Ectodermal cell (in vitro differentiated cells): ENCODE data around the gene SUCLG2.

ENCODE experiments used
- H3K27ac ChIP-seq: 2 replicates; pipeline ENCODE4 v1.7.0; 2013; ENCODE audit warnings: mild to moderate bottlenecking, low read depth, low read length; ENCODE audit not compliant: insufficient read depth, poor library complexity, severe bottlenecking
- H3K27me3 ChIP-seq: 2 replicates; pipeline ENCODE4 v1.7.0; 2013; ENCODE audit warnings: mild to moderate bottlenecking, low read length; ENCODE audit not compliant: insufficient read depth, control insufficient read depth, poor library complexity, severe bottlenecking
- H3K36me3 ChIP-seq: one replicate; pipeline ENCODE4 v1.7.0; 2013; ENCODE audit warnings: low read length; ENCODE audit not compliant: control insufficient read depth, insufficient read depth
- H3K4me1 ChIP-seq: one replicate; pipeline ENCODE4 v1.7.0; 2013; ENCODE audit warnings: low read length; ENCODE audit not compliant: control insufficient read depth, insufficient read depth
- H3K4me3 ChIP-seq: 2 replicates; pipeline ENCODE4 v1.7.0; 2013; ENCODE audit warnings: low read depth, low read length, control low read depth; ENCODE audit not compliant: insufficient read depth
- H3K9me3 ChIP-seq: 2 replicates; pipeline ENCODE4 v1.7.0; 2013; ENCODE audit warnings: mild to moderate bottlenecking, low read length, moderate library complexity; ENCODE audit not compliant: control insufficient read depth
- WGBS, 2 experiments: methylation state at CpG; one replicate each; pipeline ENCODE4 v1.1.7; 2013; ENCODE audit warnings: missing lambda C conversion rate in 2 of 2; 5-methylcytosine and 5-hydroxymethylcytosine counted together

Gene SUCLG2

GRCh38 chr3:67458896-67459530, 195.4 kb downstream of the SUCLG2 start:
- Histone ChIP-seq H3K27me3 (no peaks in the 10 kb centered on the region), H3K4me3 (no peak overlapping the region), H3K4me1 (no peaks in the 10 kb centered on the region), H3K36me3 (no peaks in the 10 kb centered on the region), H3K27ac (no peak overlapping the region), H3K9me3 (no peaks in the 10 kb centered on the region)
- WGBS, 2 experiments, result 90 to 93% methylated on average over 3 to 4 of the region's 4 CpGs

GRCh38 chr3:67458408-67458807, 196.0 kb downstream of the SUCLG2 start:
- no peaks in the 10 kb centered on the region for H3K36me3 ChIP-seq
- H3K27me3 ChIP-seq, result no peaks in the 10 kb centered on the region
- H3K27ac ChIP-seq, result no peak overlapping the region
- no peak overlapping the region for H3K4me3 ChIP-seq
- no peaks in the 10 kb centered on the region for H3K9me3 ChIP-seq
- WGBS, 2 experiments, result 94% methylated on average over 4 to 5 of the region's 5 CpGs
- H3K4me1 ChIP-seq, result no peaks in the 10 kb centered on the region

- Histone ChIP-seq H3K27me3 (no peaks in the 10 kb centered on the region), H3K27ac (no peak overlapping the region), H3K4me3 (no peak overlapping the region), H3K9me3 (no peaks in the 10 kb centered on the region), H3K4me1 (no peaks in the 10 kb centered on the region), H3K36me3 (no peaks in the 10 kb centered on the region)
- WGBS, 2 experiments, result 98 to 100% methylated on average over 1 to 3 of the region's 3 CpGs
Measured at GRCh38 chr3:67453628-67454027, 200.8 kb downstream of the SUCLG2 start.

- H3K27ac ChIP-seq, result no peak overlapping the region
- H3K36me3 ChIP-seq, result no peaks in the 10 kb centered on the region
- no peaks in the 10 kb centered on the region for H3K4me1 ChIP-seq
- no peaks in the 10 kb centered on the region for H3K9me3 ChIP-seq
- H3K27me3 ChIP-seq, result no peaks in the 10 kb centered on the region
- WGBS, 2 experiments, result 95 to 97% methylated on average over 4 of the region's 4 CpGs
- H3K4me3 ChIP-seq, result no peak overlapping the region
Measured at GRCh38 chr3:67450153-67450552, 204.3 kb downstream of the SUCLG2 start.

- Histone ChIP-seq H3K4me3 (no peak overlapping the region), H3K4me1 (no peaks in the 10 kb centered on the region), H3K27me3 (no peaks in the 10 kb centered on the region), H3K27ac (no peak overlapping the region), H3K36me3 (no peaks in the 10 kb centered on the region), H3K9me3 (no peaks in the 10 kb centered on the region)
- 88 to 94% methylated on average over 1 of the region's 1 CpG for WGBS, 2 experiments
Measured at GRCh38 chr3:67447393-67447792, 207.0 kb downstream of the SUCLG2 start.

- no peak overlapping the region for H3K27ac ChIP-seq
- no peak overlapping the region for H3K4me3 ChIP-seq
- 97 to 100% methylated on average over 5 of the region's 5 CpGs for WGBS, 2 experiments
- no peaks in the 10 kb centered on the region for H3K27me3 ChIP-seq
- no peaks in the 10 kb centered on the region for H3K36me3 ChIP-seq
- H3K9me3 ChIP-seq, result no peaks in the 10 kb centered on the region
- no peaks in the 10 kb centered on the region for H3K4me1 ChIP-seq
Measured at GRCh38 chr3:67437789-67438188, 216.6 kb downstream of the SUCLG2 start.

GRCh38 chr3:67437090-67437489, 217.3 kb downstream of the SUCLG2 start:
- H3K36me3 ChIP-seq, result no peaks in the 10 kb centered on the region
- 95 to 97% methylated on average over 3 of the region's 3 CpGs for WGBS, 2 experiments

GRCh38 chr3:67433109-67433508, 221.3 kb downstream of the SUCLG2 start:
- no peak overlapping the region for H3K4me3 ChIP-seq
- no peaks in the 10 kb centered on the region for H3K27me3 ChIP-seq
- H3K36me3 ChIP-seq, result no peaks in the 10 kb centered on the region
- 94 to 98% methylated on average over 4 of the region's 4 CpGs for WGBS, 2 experiments
- H3K4me1 ChIP-seq, result no peaks in the 10 kb centered on the region
- no peak overlapping the region for H3K27ac ChIP-seq
- no peaks in the 10 kb centered on the region for H3K9me3 ChIP-seq

More at GRCh38 chr3:67437090-67437489, 217.3 kb downstream of the SUCLG2 start:
- no peak overlapping the region for H3K4me3 ChIP-seq
- H3K27me3 ChIP-seq, result no peaks in the 10 kb centered on the region
- H3K27ac ChIP-seq, result no peak overlapping the region
- no peaks in the 10 kb centered on the region for H3K4me1 ChIP-seq
- H3K9me3 ChIP-seq, result no peaks in the 10 kb centered on the region

- 65 to 75% methylated on average over 1 of the region's 1 CpG for WGBS, 2 experiments
- H3K27me3 ChIP-seq, result no peaks in the 10 kb centered on the region
- no peaks in the 10 kb centered on the region for H3K4me1 ChIP-seq
- no peak overlapping the region for H3K27ac ChIP-seq
- no peaks in the 10 kb centered on the region for H3K9me3 ChIP-seq
- no peak overlapping the region for H3K4me3 ChIP-seq
- H3K36me3 ChIP-seq, result no peaks in the 10 kb centered on the region
Measured at GRCh38 chr3:67431887-67432286, 222.5 kb downstream of the SUCLG2 start.

- Histone ChIP-seq H3K27ac (no peak overlapping the region), H3K9me3 (no peaks in the 10 kb centered on the region), H3K27me3 (no peaks in the 10 kb centered on the region), H3K36me3 (no peaks in the 10 kb centered on the region), H3K4me3 (no peak overlapping the region), H3K4me1 (no peaks in the 10 kb centered on the region)
Measured at GRCh38 chr3:67423722-67424121, 230.7 kb downstream of the SUCLG2 start.

GRCh38 chr3:67421912-67422311, 232.5 kb downstream of the SUCLG2 start:
- Histone ChIP-seq H3K4me1 (no peaks in the 10 kb centered on the region), H3K27me3 (no peaks in the 10 kb centered on the region), H3K9me3 (no peaks in the 10 kb centered on the region), H3K4me3 (no peak overlapping the region), H3K36me3 (no peaks in the 10 kb centered on the region), H3K27ac (no peak overlapping the region)
- WGBS, 2 experiments, result 92 to 100% methylated on average over 1 of the region's 1 CpG
